HL-60 (cell line): ENCODE results near the gene ARMC6.

Source experiments
- DNase-seq, 2 experiments: peaks; one replicate each; pipeline ENCODE4 v3.0.0-alpha.2; 2010 to 2020; ENCODE audit warnings: low read depth in 1 of 2, low spot score in 1 of 2
- H3K27ac ChIP-seq: fragments of 250-450 bp; sonication (Bioruptor Pico); replicated peaks from 2 replicates; pipeline ENCODE4 v1.5.1; 2020; ENCODE audit warnings: mild to moderate bottlenecking, moderate library complexity
- H3K27me3 ChIP-seq: fragments of 250-450 bp; sonication (Bioruptor Pico); 2 replicates; pipeline ENCODE4 v1.5.1; 2021; ENCODE audit warnings: mild to moderate bottlenecking, moderate library complexity; ENCODE audit not compliant: insufficient read depth, poor library complexity, severe bottlenecking
- H3K4me3 ChIP-seq: replicated peaks from 2 replicates; pipeline ENCODE4 v1.5.1; 2011; ENCODE audit warnings: mild to moderate bottlenecking, control low read depth, low read length; ENCODE audit not compliant: insufficient read depth
- CTCF ChIP-seq: IDR thresholded peaks from one replicate; pipeline ENCODE4 v1.5.1; 2011; ENCODE audit warnings: low read length, control low read depth, inconsistent platforms; ENCODE audit not compliant: insufficient read depth
- GABPA ChIP-seq: IDR thresholded peaks from 2 replicates; pipeline ENCODE4 v1.6.1; 2012; ENCODE audit warnings: low read depth
- POLR2AphosphoS5 ChIP-seq: IDR thresholded peaks from 2 replicates; pipeline ENCODE4 v1.6.1; 2012; ENCODE audit warnings: low read depth
- SPI1 ChIP-seq: IDR thresholded peaks from 2 replicates; pipeline ENCODE4 v1.6.1; 2012; ENCODE audit warnings: low read depth, mild to moderate bottlenecking, borderline replicate concordance
- TF ChIP-seq, protein P1 (sequence below): IDR thresholded peaks from 2 replicates; pipeline ENCODE4 v1.6.1; 2012; ENCODE audit warnings: low read depth; ENCODE audit not compliant: insufficient replicate concordance

Gene ARMC6

GRCh38 chr19:19083413-19084178 lies 50.2 kb downstream of the ARMC6 start:
- H3K4me3 ChIP-seq: no peak overlapping the region
- DNase-seq: no peak
- no peak overlapping the region for H3K27ac ChIP-seq
- H3K27me3 ChIP-seq: no peaks in the 10 kb centered on the region
- TF ChIP-seq SPI1 (no peak), GABPA (no peak), POLR2AphosphoS5 (no peak), CTCF (no peak)
- TF ChIP-seq, protein P1, sequence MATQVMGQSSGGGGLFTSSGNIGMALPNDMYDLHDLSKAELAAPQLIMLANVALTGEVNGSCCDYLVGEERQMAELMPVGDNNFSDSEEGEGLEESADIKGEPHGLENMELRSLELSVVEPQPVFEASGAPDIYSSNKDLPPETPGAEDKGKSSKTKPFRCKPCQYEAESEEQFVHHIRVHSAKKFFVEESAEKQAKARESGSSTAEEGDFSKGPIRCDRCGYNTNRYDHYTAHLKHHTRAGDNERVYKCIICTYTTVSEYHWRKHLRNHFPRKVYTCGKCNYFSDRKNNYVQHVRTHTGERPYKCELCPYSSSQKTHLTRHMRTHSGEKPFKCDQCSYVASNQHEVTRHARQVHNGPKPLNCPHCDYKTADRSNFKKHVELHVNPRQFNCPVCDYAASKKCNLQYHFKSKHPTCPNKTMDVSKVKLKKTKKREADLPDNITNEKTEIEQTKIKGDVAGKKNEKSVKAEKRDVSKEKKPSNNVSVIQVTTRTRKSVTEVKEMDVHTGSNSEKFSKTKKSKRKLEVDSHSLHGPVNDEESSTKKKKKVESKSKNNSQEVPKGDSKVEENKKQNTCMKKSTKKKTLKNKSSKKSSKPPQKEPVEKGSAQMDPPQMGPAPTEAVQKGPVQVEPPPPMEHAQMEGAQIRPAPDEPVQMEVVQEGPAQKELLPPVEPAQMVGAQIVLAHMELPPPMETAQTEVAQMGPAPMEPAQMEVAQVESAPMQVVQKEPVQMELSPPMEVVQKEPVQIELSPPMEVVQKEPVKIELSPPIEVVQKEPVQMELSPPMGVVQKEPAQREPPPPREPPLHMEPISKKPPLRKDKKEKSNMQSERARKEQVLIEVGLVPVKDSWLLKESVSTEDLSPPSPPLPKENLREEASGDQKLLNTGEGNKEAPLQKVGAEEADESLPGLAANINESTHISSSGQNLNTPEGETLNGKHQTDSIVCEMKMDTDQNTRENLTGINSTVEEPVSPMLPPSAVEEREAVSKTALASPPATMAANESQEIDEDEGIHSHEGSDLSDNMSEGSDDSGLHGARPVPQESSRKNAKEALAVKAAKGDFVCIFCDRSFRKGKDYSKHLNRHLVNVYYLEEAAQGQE: no peak

DNA sequence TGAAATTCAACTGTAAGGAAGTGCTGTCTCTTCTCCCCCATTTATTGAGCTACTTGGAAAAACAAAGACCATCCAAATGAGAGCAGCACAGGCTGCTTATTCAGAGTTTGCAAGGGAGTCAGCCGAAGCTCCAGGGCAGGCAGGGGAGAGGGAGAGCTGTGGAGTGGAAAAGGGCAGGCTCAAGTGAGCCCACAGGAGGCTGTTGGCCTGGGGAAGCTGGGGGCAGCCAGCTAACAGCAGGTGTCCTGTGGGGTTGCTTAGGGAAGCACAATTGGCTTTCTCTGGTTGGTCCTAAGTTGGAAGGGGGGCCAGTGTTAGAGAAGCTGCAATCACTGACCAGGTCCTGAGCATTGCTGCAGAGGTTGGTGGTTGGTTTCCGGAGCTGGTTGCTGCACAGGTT lies 54.3 kb downstream of the ARMC6 start:
- H3K27ac ChIP-seq: no peak overlapping the region
- H3K4me3 ChIP-seq: no peak overlapping the region
- DNase-seq: no peak
- TF ChIP-seq GABPA: no peak
- no peak for TF ChIP-seq CTCF
- no peak for TF ChIP-seq SPI1
- no peak for TF ChIP-seq POLR2AphosphoS5
- TF ChIP-seq, protein P1: no peak
- H3K27me3 ChIP-seq: no peaks in the 10 kb centered on the region

DNA sequence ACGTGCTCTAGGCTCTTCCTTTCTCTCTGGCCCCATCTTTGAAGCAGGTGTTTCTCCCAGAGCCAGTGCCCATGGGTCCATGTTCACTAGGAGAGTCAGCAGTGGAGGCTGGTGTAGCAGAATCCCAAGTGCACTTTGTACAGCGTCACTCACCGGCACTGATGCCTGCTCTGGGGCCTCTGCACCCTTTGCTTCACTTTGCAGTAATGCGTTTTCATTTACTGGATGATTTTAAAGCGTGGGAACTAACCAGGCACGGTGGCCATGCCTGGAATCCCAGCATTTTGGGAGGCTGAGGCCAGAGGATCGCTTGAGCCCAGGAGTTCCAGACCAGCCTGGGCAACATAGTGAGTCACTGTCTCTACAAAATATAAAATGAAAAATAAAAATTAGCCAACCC lies 61.1 kb downstream of the ARMC6 start:
- TF ChIP-seq, protein P1: no peak
- no peak for TF ChIP-seq GABPA
- no peak for TF ChIP-seq SPI1
- no peak for TF ChIP-seq POLR2AphosphoS5
- TF ChIP-seq CTCF: no peak
- DNase-seq: no peak
- H3K27me3 ChIP-seq: no peaks in the 10 kb centered on the region
- H3K27ac ChIP-seq: no peak overlapping the region
- H3K4me3 ChIP-seq: no peak overlapping the region
